Activated T-cell treated with anti-CD3 and anti-CD28 coated beads, Interleukin-2, amount 50 U/mL, for 48 hours (primary cell): ENCODE results near the gene TUBGCP6.
"Not testable (repeated sequence)": the region's sequence is repeated elsewhere in the genome, so short reads cannot be mapped to it uniquely, and the experiment has no call there.

Experiments used
- DNase-seq, 2 experiments: peaks; one replicate each; pipeline ENCODE4 v3.0.0-alpha.2; 2020

The TUBGCP6 gene

GRCh38 chr22:50207383-50208140, 37.3 kb downstream of the TUBGCP6 start:
- no peak for DNase-seq

- no peak for DNase-seq
Observed at GRCh38 chr22:50206599-50206998, 38.2 kb downstream of the TUBGCP6 start.

GRCh38 chr22:50205781-50206569, 38.8 kb downstream of the TUBGCP6 start:
- no peak for DNase-seq

GRCh38 chr22:50204998-50205397, 39.8 kb downstream of the TUBGCP6 start:
- not testable (repeated sequence) for DNase-seq

GRCh38 chr22:50204571-50204970, 40.3 kb downstream of the TUBGCP6 start:
- DNase-seq = no peak

- no peak for DNase-seq
Observed at GRCh38 chr22:50203288-50203687, 41.5 kb downstream of the TUBGCP6 start.

GRCh38 chr22:50202130-50202666, 42.6 kb downstream of the TUBGCP6 start:
- DNase-seq = no peak

- peak in 1 of 2 experiments; percentile 44 for DNase-seq
Observed at GRCh38 chr22:50201191-50202129, 43.4 kb downstream of the TUBGCP6 start.

GRCh38 chr22:50200461-50201190, 44.2 kb downstream of the TUBGCP6 start, which contains the start of gene SELENOO:
TSS of gene SELENOO (plus strand) at chr22:50201011. CDS start at chr22:50201037, 26 bp downstream.
- peak; percentile 91 to 94 for DNase-seq

GRCh38 chr22:50199829-50200460, 44.9 kb downstream of the TUBGCP6 start:
- peak in 1 of 2 experiments; percentile 39 for DNase-seq

GRCh38 chr22:50199251-50199721, 45.5 kb downstream of the TUBGCP6 start:
- no peak for DNase-seq

GRCh38 chr22:50198624-50199017, 46.2 kb downstream of the TUBGCP6 start:
- DNase-seq = no peak

GRCh38 chr22:50197856-50198623, 46.8 kb downstream of the TUBGCP6 start:
- DNase-seq = no peak

- DNase-seq = no peak
Observed at GRCh38 chr22:50197000-50197800, 47.6 kb downstream of the TUBGCP6 start.

GRCh38 chr22:50196256-50196655, 48.6 kb downstream of the TUBGCP6 start:
- no peak for DNase-seq

- no peak for DNase-seq
Observed at GRCh38 chr22:50194037-50194805, 50.6 kb downstream of the TUBGCP6 start.

- no peak for DNase-seq
Observed at GRCh38 chr22:50193621-50194020, 51.2 kb downstream of the TUBGCP6 start.

GRCh38 chr22:50192436-50193204, 52.2 kb downstream of the TUBGCP6 start:
- DNase-seq = no peak
